Liver (tissue), 9 donors: ENCODE results near the gene ANP32B. TPM values are rescaled to one million over a fixed set of nuclear protein-coding genes. Genes with fewer than 3 reads are reported as not detected.
A peak's percentile ranks its signal among the peaks of the same experiment; 100 is the strongest.

ENCODE experiments used
- DNase-seq: peaks from one replicate; pipeline ENCODE4 v3.0.0-alpha.2; 2017; ENCODE audit warnings: low spot score
- H3K27ac ChIP-seq, 2 donors: one replicate each; pipeline ENCODE4 v1.7.0; 2013; ENCODE audit warnings: inconsistent platforms in 2 of 2, low read length in 2 of 2, control low read depth in 1 of 2, low read depth in 1 of 2, mild to moderate bottlenecking in 1 of 2
- H3K27me3 ChIP-seq, 4 donors: one replicate each; pipeline versions ENCODE4 v1.6.1 to v1.7.0; 2013; ENCODE audit warnings: low read length in 3 of 4, inconsistent platforms in 1 of 4, mild to moderate bottlenecking in 1 of 4, moderate library complexity in 1 of 4; ENCODE audit not compliant: control insufficient read depth in 4 of 4, insufficient read depth in 4 of 4
- H3K36me3 ChIP-seq, 4 donors: one replicate each; pipeline versions ENCODE4 v1.6.1 to v1.7.0; 2013; ENCODE audit warnings: low read length in 3 of 4, mild to moderate bottlenecking in 3 of 4, low read depth in 1 of 4, moderate library complexity in 1 of 4; ENCODE audit not compliant: control insufficient read depth in 4 of 4, insufficient read depth in 3 of 4
- H3K4me1 ChIP-seq, 4 donors: one replicate each; pipeline versions ENCODE4 v1.6.1 to v1.7.0; 2013; ENCODE audit warnings: low read length in 3 of 4, mild to moderate bottlenecking in 3 of 4, moderate library complexity in 1 of 4; ENCODE audit not compliant: control insufficient read depth in 4 of 4, insufficient read depth in 4 of 4
- H3K4me3 ChIP-seq, 3 donors: one replicate each; pipeline versions ENCODE4 v1.6.1 to v1.7.0; 2013; ENCODE audit warnings: low read length in 3 of 3, control low read depth in 1 of 3, low read depth in 1 of 3, mild to moderate bottlenecking in 1 of 3
- H3K9ac ChIP-seq, 2 donors: one replicate each; pipeline ENCODE4 v1.7.0; 2013; ENCODE audit warnings: low read length in 2 of 2, mild to moderate bottlenecking in 2 of 2, moderate library complexity in 2 of 2, control low read depth in 1 of 2, low read depth in 1 of 2
- H3K9me3 ChIP-seq, 4 donors: one replicate each; pipeline versions ENCODE4 v1.6.1 to v1.7.0; 2013; ENCODE audit warnings: low read length in 3 of 4; ENCODE audit not compliant: control insufficient read depth in 4 of 4
- EGR1 ChIP-seq, 2 donors: IDR thresholded peaks; 2 replicates each; pipeline ENCODE4 v1.6.1; 2016 to 2018; ENCODE audit warnings: antibody characterized with exemption in 2 of 2, low read depth in 2 of 2
- FOXA1 ChIP-seq: IDR thresholded peaks from 2 replicates; pipeline ENCODE4 v1.6.1; 2016; ENCODE audit warnings: antibody characterized with exemption
- FOXA2 ChIP-seq: IDR thresholded peaks from 2 replicates; pipeline ENCODE4 v1.6.1; 2016; ENCODE audit warnings: antibody characterized with exemption
- GABPA ChIP-seq, 2 donors: IDR thresholded peaks in 1 of 2; conservative IDR thresholded peaks in 1 of 2; 2 replicates each; pipeline ENCODE4 v1.6.1; 2016; ENCODE audit warnings: antibody characterized with exemption in 2 of 2, mild to moderate bottlenecking in 1 of 2, moderate library complexity in 1 of 2
- HNF4A ChIP-seq, 2 donors: conservative IDR thresholded peaks; 2 replicates each; pipeline ENCODE4 v1.6.1; 2016; ENCODE audit warnings: antibody characterized with exemption in 2 of 2, mild to moderate bottlenecking in 2 of 2
- HNF4G ChIP-seq: IDR thresholded peaks from 2 replicates; pipeline ENCODE4 v1.6.1; 2016; ENCODE audit warnings: antibody characterized with exemption
- JUND ChIP-seq, 2 donors: IDR thresholded peaks; 2 replicates each; pipeline ENCODE4 v1.6.1; 2016; ENCODE audit warnings: antibody characterized with exemption in 2 of 2
- NR2F2 ChIP-seq: IDR thresholded peaks from 2 replicates; pipeline ENCODE4 v1.6.1; 2016; ENCODE audit warnings: antibody characterized with exemption
- RAD21 ChIP-seq, 2 donors: IDR thresholded peaks; 2 replicates each; pipeline ENCODE4 v1.6.1; 2016; ENCODE audit warnings: antibody characterized with exemption in 2 of 2, mild to moderate bottlenecking in 2 of 2
- RXRA ChIP-seq, 2 donors: IDR thresholded peaks; 2 replicates each; pipeline ENCODE4 v1.6.1; 2017 to 2018; ENCODE audit warnings: antibody characterized with exemption in 2 of 2, mild to moderate bottlenecking in 1 of 2
- SP1 ChIP-seq: IDR thresholded peaks from 2 replicates; pipeline ENCODE4 v1.6.1; 2018; ENCODE audit warnings: antibody characterized with exemption, mild to moderate bottlenecking
- TAF1 ChIP-seq: conservative IDR thresholded peaks from 2 replicates; pipeline ENCODE4 v1.6.1; 2016; ENCODE audit warnings: antibody characterized with exemption, mild to moderate bottlenecking
- YY1 ChIP-seq: IDR thresholded peaks from 2 replicates; pipeline ENCODE4 v1.6.1; 2016; ENCODE audit warnings: antibody characterized with exemption, mild to moderate bottlenecking
- WGBS: extraction: QIAGEN DNeasy Blood & Tissue Kit; methylation state at CpG from one replicate; pipeline ENCODE4 v1.1.7; 2013; 5-methylcytosine and 5-hydroxymethylcytosine counted together
- polyA plus RNA-seq, 2 donors: library from polyadenylated mRNA; stranded (reverse) in 1 of 2; unstranded in 1 of 2; fragments of 200-250 nt in 1 of 2; fragments of >200 nt in 1 of 2; fragmentation: Nextera tagmentation in 1 of 2; extraction: Ambion mirVana in 1 of 2; gene quantifications; one replicate each; pipeline versions ENCODE4 v1.2.1 to v1.2.3, GENCODE V29; 2013 to 2015
- total RNA-seq, 2 donors: library from RNA; depleted of rRNA; stranded (reverse); fragments of >200 nt; gene quantifications; one replicate each; pipeline ENCODE4 v1.2.3, GENCODE V29; 2014
- TF ChIP-seq, protein P1 (sequence below): fragments of 150-350 bp; IDR thresholded peaks from 2 replicates; pipeline ENCODE4 v1.5.1; 2017; ENCODE audit warnings: improper control_type of control experiment, low read depth, low read length; ENCODE audit not compliant: missing input control
- TF ChIP-seq, protein P2 (sequence below): IDR thresholded peaks from 2 replicates; pipeline ENCODE4 v1.6.1; 2016; ENCODE audit warnings: antibody characterized with exemption
- TF ChIP-seq, protein P3 (sequence below): IDR thresholded peaks from 2 replicates; pipeline ENCODE4 v1.6.1; 2016; ENCODE audit warnings: antibody characterized with exemption
- TF ChIP-seq, protein P4 (sequence below): IDR thresholded peaks from 2 replicates; pipeline ENCODE4 v1.6.1; 2016; ENCODE audit warnings: antibody characterized with exemption, mild to moderate bottlenecking
- TF ChIP-seq, protein P5 (sequence below): IDR thresholded peaks from 2 replicates; pipeline ENCODE4 v1.6.1; 2016; ENCODE audit warnings: antibody characterized with exemption
- donor health status: healthy.
- donor health status: healthy.
- donor health status: healthy.
- donor health status: healthy.
- donor health status: healthy.

ANP32B gene
- total and polyA plus RNA-seq, 4 donors, result 4.0 to 39.4 (median 27.0) TPM

DNA sequence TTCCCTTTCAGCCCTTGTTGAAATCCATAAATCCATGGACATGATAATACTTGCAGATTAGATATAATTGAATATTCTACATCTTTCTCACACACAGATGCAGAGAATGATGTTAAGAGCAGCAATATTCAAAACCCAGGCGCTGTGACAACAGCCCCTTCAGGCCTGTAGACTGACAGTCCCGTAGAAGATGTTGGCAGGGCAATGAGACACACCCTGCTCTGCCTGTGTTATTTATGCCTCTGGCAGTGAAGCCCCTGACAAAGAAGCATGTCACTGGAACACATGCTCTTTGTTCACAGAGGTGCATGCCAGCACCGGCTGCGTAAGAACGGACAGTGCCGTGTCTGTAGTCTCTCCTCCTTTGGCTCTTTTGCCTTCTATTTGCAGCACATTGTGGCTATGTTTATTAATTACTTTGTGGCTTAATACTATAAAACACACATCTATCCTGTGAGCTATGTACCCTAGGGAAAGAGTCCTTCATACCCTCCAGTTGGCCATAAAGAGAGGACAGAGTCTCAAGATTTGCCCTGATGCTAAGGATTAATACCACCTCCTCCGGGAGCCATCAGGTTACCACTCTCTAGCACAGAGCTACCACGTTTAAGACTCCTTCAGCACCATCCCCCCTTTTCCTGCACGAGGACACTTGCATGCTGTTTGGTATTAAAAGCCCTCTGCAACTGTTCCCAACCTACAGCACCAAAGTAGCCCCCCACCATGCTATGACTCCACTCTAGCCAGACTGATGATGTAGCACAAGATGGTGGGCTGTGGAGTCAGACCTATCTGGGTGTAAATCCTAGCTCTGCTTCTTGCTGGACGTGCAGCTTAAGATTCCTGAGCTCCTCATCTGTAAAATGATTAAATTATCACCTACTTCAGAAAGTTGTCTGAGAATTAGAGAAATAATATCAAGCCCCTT is 2.0 kb upstream of the ANP32B start:
- no peaks in the 10 kb centered on the region for H3K9me3 ChIP-seq
- H3K27me3 ChIP-seq, result no peaks in the 10 kb centered on the region
- no peak overlapping the region for H3K9ac ChIP-seq
- peaks cover 0 to 2% (median 0%) of the 10 kb centered on the region in 4 donors for H3K36me3 ChIP-seq
- WGBS, result 83% methylated on average over 10 of the region's 10 CpGs
- H3K4me3 ChIP-seq, result no peak overlapping the region
- no peak overlapping the region for H3K27ac ChIP-seq
- TF ChIP-seq NR2F2 (no peak), FOXA2 (no peak), RAD21 (IDR thresholded peaks at IDR 0.05) (no peak)
- TF ChIP-seq, protein P1, sequence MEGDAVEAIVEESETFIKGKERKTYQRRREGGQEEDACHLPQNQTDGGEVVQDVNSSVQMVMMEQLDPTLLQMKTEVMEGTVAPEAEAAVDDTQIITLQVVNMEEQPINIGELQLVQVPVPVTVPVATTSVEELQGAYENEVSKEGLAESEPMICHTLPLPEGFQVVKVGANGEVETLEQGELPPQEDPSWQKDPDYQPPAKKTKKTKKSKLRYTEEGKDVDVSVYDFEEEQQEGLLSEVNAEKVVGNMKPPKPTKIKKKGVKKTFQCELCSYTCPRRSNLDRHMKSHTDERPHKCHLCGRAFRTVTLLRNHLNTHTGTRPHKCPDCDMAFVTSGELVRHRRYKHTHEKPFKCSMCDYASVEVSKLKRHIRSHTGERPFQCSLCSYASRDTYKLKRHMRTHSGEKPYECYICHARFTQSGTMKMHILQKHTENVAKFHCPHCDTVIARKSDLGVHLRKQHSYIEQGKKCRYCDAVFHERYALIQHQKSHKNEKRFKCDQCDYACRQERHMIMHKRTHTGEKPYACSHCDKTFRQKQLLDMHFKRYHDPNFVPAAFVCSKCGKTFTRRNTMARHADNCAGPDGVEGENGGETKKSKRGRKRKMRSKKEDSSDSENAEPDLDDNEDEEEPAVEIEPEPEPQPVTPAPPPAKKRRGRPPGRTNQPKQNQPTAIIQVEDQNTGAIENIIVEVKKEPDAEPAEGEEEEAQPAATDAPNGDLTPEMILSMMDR, result no peak
- peaks cover 0 to 12% (median 3%) of the 10 kb centered on the region in 4 donors for H3K4me1 ChIP-seq
- DNase-seq, result peak; percentile 51

DNA sequence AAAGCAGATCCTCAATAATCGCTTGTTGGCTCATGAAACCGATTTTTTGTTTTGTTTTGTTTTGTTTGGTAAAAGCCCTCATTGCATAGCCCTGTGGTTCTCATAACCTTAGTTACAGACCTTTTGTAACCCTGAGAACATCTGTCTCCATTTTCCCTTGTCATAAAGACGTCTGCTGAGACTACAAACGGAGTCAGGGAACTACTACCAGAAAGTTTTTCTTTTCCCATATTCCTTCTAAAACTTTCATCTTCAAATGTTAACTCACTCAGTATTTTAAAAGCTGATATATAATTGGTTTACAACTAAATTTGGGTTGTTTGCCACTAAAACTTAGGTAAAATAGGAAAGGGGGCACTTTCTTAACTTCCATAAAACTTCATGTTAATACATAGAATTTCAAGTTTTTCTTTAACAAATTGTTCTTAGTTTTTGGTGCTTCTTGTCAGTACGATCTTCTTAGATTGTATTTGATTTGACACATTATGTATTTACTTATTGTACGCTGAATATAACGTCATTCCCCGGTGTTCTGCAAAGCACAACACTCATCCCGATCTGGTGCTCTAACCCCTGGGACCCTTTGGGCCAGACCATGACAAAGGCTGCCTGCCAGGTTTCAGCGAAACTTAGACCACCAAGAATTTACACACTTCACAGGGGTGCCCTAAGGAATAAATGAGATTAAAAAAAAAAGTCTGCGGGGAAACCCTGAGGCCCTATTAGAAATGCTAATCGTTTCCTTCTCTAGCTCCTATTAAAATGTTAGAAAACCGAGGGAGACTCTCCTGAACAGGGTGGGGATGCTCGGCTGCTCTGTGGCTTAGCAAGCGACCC is 1.1 kb upstream of the ANP32B start:
- peak overlapping the region; percentile 60 to 100 (median 70) for H3K4me3 ChIP-seq
- peaks cover 0 to 12% (median 3%) of the 10 kb centered on the region in 4 donors for H3K4me1 ChIP-seq
- peak overlapping the region; percentile 58 to 83 for H3K9ac ChIP-seq
- no peaks in the 10 kb centered on the region for H3K27me3 ChIP-seq
- H3K9me3 ChIP-seq, result no peaks in the 10 kb centered on the region
- peaks cover 0 to 2% (median 0%) of the 10 kb centered on the region in 4 donors for H3K36me3 ChIP-seq
- 62% methylated on average over 15 of the region's 15 CpGs for WGBS
- no peak overlapping the region for H3K27ac ChIP-seq
- no peak for DNase-seq
- TF ChIP-seq HNF4G, result no peak
- no peak for TF ChIP-seq FOXA1
- TF ChIP-seq, protein P2, sequence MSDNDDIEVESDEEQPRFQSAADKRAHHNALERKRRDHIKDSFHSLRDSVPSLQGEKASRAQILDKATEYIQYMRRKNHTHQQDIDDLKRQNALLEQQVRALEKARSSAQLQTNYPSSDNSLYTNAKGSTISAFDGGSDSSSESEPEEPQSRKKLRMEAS, result no peak
- no peak for TF ChIP-seq SP1
- TF ChIP-seq, protein P3, sequence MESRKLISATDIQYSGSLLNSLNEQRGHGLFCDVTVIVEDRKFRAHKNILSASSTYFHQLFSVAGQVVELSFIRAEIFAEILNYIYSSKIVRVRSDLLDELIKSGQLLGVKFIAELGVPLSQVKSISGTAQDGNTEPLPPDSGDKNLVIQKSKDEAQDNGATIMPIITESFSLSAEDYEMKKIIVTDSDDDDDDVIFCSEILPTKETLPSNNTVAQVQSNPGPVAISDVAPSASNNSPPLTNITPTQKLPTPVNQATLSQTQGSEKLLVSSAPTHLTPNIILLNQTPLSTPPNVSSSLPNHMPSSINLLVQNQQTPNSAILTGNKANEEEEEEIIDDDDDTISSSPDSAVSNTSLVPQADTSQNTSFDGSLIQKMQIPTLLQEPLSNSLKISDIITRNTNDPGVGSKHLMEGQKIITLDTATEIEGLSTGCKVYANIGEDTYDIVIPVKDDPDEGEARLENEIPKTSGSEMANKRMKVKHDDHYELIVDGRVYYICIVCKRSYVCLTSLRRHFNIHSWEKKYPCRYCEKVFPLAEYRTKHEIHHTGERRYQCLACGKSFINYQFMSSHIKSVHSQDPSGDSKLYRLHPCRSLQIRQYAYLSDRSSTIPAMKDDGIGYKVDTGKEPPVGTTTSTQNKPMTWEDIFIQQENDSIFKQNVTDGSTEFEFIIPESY, result no peak
- TF ChIP-seq, protein P4, sequence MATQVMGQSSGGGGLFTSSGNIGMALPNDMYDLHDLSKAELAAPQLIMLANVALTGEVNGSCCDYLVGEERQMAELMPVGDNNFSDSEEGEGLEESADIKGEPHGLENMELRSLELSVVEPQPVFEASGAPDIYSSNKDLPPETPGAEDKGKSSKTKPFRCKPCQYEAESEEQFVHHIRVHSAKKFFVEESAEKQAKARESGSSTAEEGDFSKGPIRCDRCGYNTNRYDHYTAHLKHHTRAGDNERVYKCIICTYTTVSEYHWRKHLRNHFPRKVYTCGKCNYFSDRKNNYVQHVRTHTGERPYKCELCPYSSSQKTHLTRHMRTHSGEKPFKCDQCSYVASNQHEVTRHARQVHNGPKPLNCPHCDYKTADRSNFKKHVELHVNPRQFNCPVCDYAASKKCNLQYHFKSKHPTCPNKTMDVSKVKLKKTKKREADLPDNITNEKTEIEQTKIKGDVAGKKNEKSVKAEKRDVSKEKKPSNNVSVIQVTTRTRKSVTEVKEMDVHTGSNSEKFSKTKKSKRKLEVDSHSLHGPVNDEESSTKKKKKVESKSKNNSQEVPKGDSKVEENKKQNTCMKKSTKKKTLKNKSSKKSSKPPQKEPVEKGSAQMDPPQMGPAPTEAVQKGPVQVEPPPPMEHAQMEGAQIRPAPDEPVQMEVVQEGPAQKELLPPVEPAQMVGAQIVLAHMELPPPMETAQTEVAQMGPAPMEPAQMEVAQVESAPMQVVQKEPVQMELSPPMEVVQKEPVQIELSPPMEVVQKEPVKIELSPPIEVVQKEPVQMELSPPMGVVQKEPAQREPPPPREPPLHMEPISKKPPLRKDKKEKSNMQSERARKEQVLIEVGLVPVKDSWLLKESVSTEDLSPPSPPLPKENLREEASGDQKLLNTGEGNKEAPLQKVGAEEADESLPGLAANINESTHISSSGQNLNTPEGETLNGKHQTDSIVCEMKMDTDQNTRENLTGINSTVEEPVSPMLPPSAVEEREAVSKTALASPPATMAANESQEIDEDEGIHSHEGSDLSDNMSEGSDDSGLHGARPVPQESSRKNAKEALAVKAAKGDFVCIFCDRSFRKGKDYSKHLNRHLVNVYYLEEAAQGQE, result no peak
- no peak for TF ChIP-seq HNF4A (conservative IDR thresholded peaks at IDR 0.05)
- no peak for TF ChIP-seq NR2F2
- TF ChIP-seq, protein P5, sequence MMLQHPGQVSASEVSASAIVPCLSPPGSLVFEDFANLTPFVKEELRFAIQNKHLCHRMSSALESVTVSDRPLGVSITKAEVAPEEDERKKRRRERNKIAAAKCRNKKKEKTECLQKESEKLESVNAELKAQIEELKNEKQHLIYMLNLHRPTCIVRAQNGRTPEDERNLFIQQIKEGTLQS, result no peak
- no peak for TF ChIP-seq GABPA (IDR thresholded peaks at IDR 0.05 in 1 of 2, conservative IDR thresholded peaks at IDR 0.05 in 1 of 2)
- TF ChIP-seq JUND (IDR thresholded peaks at IDR 0.05), result no peak
- no peak for TF ChIP-seq RXRA (IDR thresholded peaks at IDR 0.05)
- no peak for TF ChIP-seq YY1
- no peak for TF ChIP-seq FOXA2
- no peak for TF ChIP-seq RAD21 (IDR thresholded peaks at IDR 0.05)
- TF ChIP-seq EGR1 (IDR thresholded peaks at IDR 0.05; ENCODE audit: low read depth in 2 of 2), result no peak
- TF ChIP-seq, protein P1, result no peak
- no peak for TF ChIP-seq TAF1
